Measurements from ENCODE around the gene PCDH18.

GRCh38 chr4:137471461-137471860, 60.8 kb downstream of the PCDH18 start:
- TF ChIP-seq POLR2AphosphoS5 (IDR thresholded peaks at IDR 0.05; ENCODE audit: low read depth, low read length) (no peak), TAF1 (IDR thresholded peaks at IDR 0.05; ENCODE audit: borderline replicate concordance, insufficient read depth, low read length) (no peak), SIN3A (IDR thresholded peaks at IDR 0.05; ENCODE audit: borderline replicate concordance, insufficient read depth, low read length) (no peak)
